BE2C (cell line): ENCODE measurements around the gene KCNAB2.
A peak's percentile ranks its signal among the peaks of the same experiment; 100 is the strongest.

Source experiments
- DNase-seq: peaks from one replicate; pipeline ENCODE4 v3.0.0-alpha.2; 2020
- H3K27me3 ChIP-seq: fragments of 250-450 bp; sonication (Bioruptor Pico); 2 replicates; pipeline ENCODE4 v1.5.1; 2020; ENCODE audit warnings: mild to moderate bottlenecking
- H3K36me3 ChIP-seq: fragments of 250-450 bp; sonication (Bioruptor Pico); 2 replicates; pipeline ENCODE4 v1.5.1; 2020; ENCODE audit warnings: mild to moderate bottlenecking
- H3K4me1 ChIP-seq: fragments of 250-450 bp; sonication (Bioruptor Pico); 2 replicates; pipeline ENCODE4 v1.5.1; 2020
- H3K4me3 ChIP-seq: 2 replicates; pipeline ENCODE4 v1.5.1; 2011; ENCODE audit warnings: low read depth, low read length
- H3K9me3 ChIP-seq: fragments of 250-450 bp; sonication (Bioruptor Pico); 2 replicates; pipeline ENCODE4 v1.5.1; 2020
- CTCF ChIP-seq: IDR thresholded peaks from 2 replicates; pipeline ENCODE4 v1.5.1; 2012; ENCODE audit warnings: mild to moderate bottlenecking, low read depth, low read length

Gene KCNAB2

GRCh38 chr1:6097117-6097595 lies 51.5 kb downstream of the KCNAB2 start:
- no peak for TF ChIP-seq CTCF
- Histone ChIP-seq H3K4me3 (no peak overlapping the region), H3K9me3 (no peaks in the 10 kb centered on the region), H3K27me3 (no peaks in the 10 kb centered on the region), H3K4me1 (no peaks in the 10 kb centered on the region), H3K36me3 (no peaks in the 10 kb centered on the region)
- DNase-seq = no peak

- Histone ChIP-seq H3K4me1 (no peaks in the 10 kb centered on the region), H3K36me3 (no peaks in the 10 kb centered on the region), H3K4me3 (no peak overlapping the region), H3K27me3 (no peaks in the 10 kb centered on the region), H3K9me3 (no peaks in the 10 kb centered on the region)
- no peak for TF ChIP-seq CTCF
- DNase-seq = no peak
Observed at GRCh38 chr1:6097824-6098223, 52.1 kb downstream of the KCNAB2 start.

- Histone ChIP-seq H3K4me3 (no peak overlapping the region), H3K27me3 (no peaks in the 10 kb centered on the region), H3K36me3 (no peaks in the 10 kb centered on the region), H3K4me1 (no peaks in the 10 kb centered on the region), H3K9me3 (no peaks in the 10 kb centered on the region)
- no peak for TF ChIP-seq CTCF
- no peak for DNase-seq
Observed at GRCh38 chr1:6098303-6099215, 52.9 kb downstream of the KCNAB2 start.

- Histone ChIP-seq H3K4me3 (no peak overlapping the region), H3K4me1 (no peaks in the 10 kb centered on the region), H3K36me3 (no peaks in the 10 kb centered on the region), H3K9me3 (no peaks in the 10 kb centered on the region), H3K27me3 (no peaks in the 10 kb centered on the region)
- no peak for TF ChIP-seq CTCF
- DNase-seq = no peak
Observed at GRCh38 chr1:6099297-6099696, 53.6 kb downstream of the KCNAB2 start.

GRCh38 chr1:6099787-6100765 lies 54.4 kb downstream of the KCNAB2 start:
- DNase-seq = peak; percentile 26
- H3K4me1 ChIP-seq = no peaks in the 10 kb centered on the region
- no peaks in the 10 kb centered on the region for H3K27me3 ChIP-seq
- H3K9me3 ChIP-seq = no peaks in the 10 kb centered on the region
- no peak overlapping the region for H3K4me3 ChIP-seq
- TF ChIP-seq CTCF = peak; percentile 10; the same call in 1 of the 2 replicates
- H3K36me3 ChIP-seq = no peaks in the 10 kb centered on the region
